Measurements from ENCODE around the gene TBCK.
"Not testable (repeated sequence)": the region's sequence is repeated elsewhere in the genome, so short reads cannot be mapped to it uniquely, and the experiment has no call there.

The TBCK gene

GRCh38 chr4:106321168-106321567, 5.2 kb upstream of the TBCK start:
- not testable (repeated sequence) for DNase-seq (ENCODE audit: low read depth)

GRCh38 chr4:106320235-106320634, 4.2 kb upstream of the TBCK start:
- no peak for DNase-seq (ENCODE audit: low read depth)

GRCh38 chr4:106318511-106318910, 2.5 kb upstream of the TBCK start:
- DNase-seq (ENCODE audit: low read depth) = no peak

DNA sequence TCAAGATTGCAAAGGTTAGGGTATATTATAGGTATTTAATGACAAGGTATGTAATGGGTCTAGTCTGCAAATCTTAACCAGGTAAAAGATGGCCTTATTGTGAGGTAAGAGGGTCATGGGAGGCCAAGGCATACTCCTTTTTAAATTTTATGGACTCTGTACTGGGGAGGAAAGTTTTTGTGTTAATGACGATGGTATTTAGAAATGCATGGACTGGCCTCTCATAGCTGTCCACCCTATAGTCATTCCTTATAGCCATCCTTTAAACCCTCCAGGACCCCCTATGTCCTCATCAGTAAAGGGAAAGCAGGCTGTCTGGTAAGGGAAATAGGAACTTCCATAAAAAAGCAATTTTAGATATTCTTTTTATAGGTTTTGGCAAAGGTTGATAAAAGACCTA, 1.8 kb upstream of the TBCK start:
- no peak for DNase-seq (ENCODE audit: low read depth)

GRCh38 chr4:106316773-106317409, 882 bp upstream of the TBCK start:
- no peak for DNase-seq (ENCODE audit: low read depth)

- DNase-seq (ENCODE audit: low read depth) = peak; percentile 41
These were observed 487 bp downstream of the TBCK start for GRCh38 chr4:106315476-106315967.

- no peak for DNase-seq (ENCODE audit: low read depth)
These were observed 1.0 kb downstream of the TBCK start for GRCh38 chr4:106314960-106315359.

DNA sequence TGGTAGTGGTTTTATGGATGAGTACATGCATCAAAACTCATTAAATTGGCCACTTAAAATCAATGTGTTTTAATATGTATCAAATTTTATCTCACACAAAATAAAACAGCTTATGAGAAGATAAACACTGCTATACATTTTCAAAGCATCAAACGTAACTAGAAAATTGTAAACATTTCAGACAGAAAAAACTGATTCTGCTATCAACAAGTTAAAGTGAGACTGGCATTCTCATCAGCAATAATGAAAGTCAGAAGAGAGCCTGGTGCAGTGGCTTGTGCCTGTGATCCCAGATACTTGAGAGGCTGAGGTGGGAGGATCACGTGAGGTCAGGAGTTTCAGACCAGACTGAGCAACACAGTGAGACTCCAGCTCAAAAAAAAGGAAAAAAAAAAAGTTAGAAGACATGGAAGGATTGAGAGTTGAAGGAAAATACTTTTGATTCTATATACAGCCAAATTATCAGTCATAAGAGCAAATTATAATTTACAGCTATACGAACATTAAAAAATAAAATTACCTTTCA, 2.9 kb downstream of the TBCK start:
- DNase-seq (ENCODE audit: low read depth) = no peak

- DNase-seq (ENCODE audit: low read depth) = no peak
These were observed 3.6 kb downstream of the TBCK start for GRCh38 chr4:106312377-106312776.

DNA sequence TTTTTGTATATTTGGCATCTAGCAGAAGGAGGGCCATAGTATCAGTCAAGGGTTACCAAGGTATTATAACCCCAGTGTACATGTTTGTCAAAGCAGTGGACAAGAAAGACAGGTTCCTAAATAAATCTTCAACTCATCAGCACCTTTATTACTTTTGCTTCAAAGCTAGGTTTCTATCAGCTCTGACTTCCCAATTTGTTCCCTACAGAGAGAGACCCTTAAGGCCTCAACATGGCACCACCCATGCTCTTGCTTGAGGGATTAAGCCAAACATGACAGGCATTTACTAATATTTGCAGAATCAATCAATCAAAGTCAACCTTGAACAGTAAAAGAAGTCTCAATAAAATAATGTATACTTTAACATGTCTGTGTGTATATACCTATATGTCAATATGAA, 9.4 kb downstream of the TBCK start:
- DNase-seq (ENCODE audit: low read depth) = no peak

GRCh38 chr4:106305435-106306055, 10.5 kb downstream of the TBCK start:
- DNase-seq (ENCODE audit: low read depth) = no peak

DNA sequence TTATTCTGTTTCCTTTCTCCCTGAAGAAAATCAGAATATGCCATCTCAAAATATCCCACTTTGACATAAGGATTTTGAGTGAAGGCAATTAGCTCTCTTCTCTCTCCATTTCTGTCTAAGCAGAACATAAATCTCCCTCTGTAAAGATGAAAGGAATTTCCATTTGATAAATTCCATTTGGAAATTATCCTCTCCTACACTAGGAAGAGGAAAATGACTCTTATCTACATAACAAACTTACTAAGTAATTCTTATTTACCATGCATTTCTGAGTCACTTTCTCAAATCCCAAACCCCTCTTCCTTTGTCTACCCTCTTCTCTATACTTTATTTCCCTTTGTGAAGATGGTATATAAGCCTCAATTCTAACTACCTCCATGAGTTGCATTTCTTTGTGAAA, 11.4 kb downstream of the TBCK start:
- DNase-seq (ENCODE audit: low read depth) = no peak

DNA sequence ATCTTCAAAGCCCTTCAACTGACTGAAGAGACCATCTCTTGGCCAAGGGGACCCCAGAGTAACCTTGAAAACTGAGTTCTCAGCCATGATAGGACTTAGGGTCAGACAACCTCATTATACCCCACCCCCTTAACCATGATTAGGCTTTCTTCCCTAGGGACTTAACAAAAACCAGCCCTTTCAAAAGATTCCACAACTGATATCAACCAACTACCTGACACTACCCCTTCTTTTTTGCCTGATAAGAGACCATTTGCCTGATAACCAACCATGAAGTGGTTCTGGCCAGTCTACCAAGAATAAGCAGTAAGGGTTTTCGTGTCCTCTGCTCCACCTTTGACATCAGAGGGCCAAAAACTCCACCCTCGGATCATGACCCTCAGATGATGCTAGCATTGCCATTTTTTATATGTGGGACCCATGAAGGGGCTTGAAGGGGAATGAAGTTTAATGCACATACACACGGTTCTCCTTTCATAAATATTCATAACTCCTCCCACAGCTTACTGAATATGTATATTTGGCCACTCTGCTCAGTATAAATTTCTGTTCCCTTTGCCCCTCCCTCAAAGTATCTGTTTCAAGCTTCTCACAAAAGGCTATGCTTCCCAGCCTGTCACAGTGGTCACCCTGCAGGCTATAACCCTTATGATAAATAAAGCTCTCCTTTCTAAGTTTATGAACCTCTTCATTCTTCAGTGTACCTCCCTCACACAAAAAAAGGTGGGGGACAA, 12.3 kb downstream of the TBCK start:
- no peak for DNase-seq (ENCODE audit: low read depth)

DNA sequence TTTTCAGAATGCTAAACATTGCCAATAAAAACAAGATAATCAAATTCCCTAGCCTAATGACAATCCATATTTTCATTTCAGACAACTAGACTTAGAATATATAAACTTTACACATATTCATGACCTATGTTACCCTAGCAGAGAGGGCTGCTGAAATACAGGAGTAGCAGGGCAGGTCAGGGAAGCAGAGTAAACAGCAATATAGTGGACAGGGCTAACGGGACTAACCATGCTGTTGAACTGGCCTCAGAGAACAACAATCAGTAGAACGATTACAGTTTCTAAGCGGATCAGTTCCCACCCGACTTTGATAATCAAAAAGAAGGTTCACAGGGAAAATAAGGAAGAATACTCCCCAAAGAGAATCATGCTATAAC, 14.0 kb downstream of the TBCK start:
- DNase-seq (ENCODE audit: low read depth) = no peak

- DNase-seq (ENCODE audit: low read depth) = no peak
These were observed 14.5 kb downstream of the TBCK start for GRCh38 chr4:106301393-106302061.

GRCh38 chr4:106299977-106300376, 16.0 kb downstream of the TBCK start:
- DNase-seq (ENCODE audit: low read depth) = no peak

GRCh38 chr4:106297245-106298035, 18.6 kb downstream of the TBCK start:
- DNase-seq (ENCODE audit: low read depth) = no peak

DNA sequence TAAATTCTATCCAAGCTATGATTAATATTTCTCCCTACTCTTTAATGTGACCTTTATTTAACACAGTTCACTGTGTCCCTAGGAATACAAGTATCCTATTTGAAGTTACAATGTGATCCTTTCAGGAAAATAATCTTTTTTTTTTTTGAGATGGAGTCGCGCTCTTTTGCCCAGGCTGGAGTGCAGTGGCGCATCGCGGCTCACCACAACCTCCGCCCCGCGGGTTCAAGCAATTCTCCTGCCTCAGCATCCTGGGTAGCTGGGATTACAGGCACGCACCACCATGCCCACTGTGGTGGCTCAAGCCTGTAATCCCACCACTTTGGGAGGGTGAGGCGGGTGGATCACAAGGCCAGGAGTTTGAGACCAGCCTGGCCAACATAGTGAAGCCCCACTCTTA, 21.9 kb downstream of the TBCK start:
- no peak for DNase-seq (ENCODE audit: low read depth)

GRCh38 chr4:106291678-106292077, 24.3 kb downstream of the TBCK start:
- no peak for DNase-seq (ENCODE audit: low read depth)

- no peak for DNase-seq (ENCODE audit: low read depth)
These were observed 26.3 kb downstream of the TBCK start for GRCh38 chr4:106289737-106290136.

GRCh38 chr4:106287353-106287969, 28.5 kb downstream of the TBCK start:
- no peak for DNase-seq (ENCODE audit: low read depth)

All from stimulated activated CD4-positive, alpha-beta T cell treated with anti-CD3 and anti-CD28 coated beads, Interleukin-2, amount 100 ng/mL, for 4 hours (primary cell).